VCaP (cell line): ENCODE measurements around the gene TAB2.

Experiments used
- H3K27ac ChIP-seq: fragments of 450-650 bp; 2 replicates; pipeline ENCODE4 v1.5.1; 2017
- TF ChIP-seq, protein P1 (sequence below): fragments of 450-650 bp; conservative IDR thresholded peaks from 2 replicates; pipeline ENCODE4 v1.5.1; 2017; ENCODE audit warnings: mild to moderate bottlenecking, moderate library complexity

TAB2 gene

DNA sequence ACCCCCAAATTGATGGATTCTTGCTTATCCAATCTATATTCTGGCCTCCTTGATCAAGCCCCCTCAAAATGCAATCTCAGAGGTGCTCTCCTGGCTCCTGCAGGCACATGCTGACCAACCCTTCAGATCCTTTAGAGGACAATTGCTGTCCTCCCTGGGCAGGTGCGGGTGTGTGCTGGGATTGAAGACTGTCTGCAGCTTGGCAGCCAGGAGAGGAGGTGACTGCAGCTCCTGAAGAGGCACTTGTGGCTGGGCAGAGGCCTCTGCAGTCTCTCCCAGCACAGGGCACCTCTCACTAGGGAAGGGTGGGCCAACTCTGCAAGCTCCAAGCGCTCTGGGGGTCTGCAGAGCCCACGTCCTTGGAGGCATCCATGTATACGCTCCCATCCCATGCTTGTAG is 111.1 kb downstream of the TAB2 start:
- H3K27ac ChIP-seq: no peak overlapping the region
- TF ChIP-seq, protein P1, sequence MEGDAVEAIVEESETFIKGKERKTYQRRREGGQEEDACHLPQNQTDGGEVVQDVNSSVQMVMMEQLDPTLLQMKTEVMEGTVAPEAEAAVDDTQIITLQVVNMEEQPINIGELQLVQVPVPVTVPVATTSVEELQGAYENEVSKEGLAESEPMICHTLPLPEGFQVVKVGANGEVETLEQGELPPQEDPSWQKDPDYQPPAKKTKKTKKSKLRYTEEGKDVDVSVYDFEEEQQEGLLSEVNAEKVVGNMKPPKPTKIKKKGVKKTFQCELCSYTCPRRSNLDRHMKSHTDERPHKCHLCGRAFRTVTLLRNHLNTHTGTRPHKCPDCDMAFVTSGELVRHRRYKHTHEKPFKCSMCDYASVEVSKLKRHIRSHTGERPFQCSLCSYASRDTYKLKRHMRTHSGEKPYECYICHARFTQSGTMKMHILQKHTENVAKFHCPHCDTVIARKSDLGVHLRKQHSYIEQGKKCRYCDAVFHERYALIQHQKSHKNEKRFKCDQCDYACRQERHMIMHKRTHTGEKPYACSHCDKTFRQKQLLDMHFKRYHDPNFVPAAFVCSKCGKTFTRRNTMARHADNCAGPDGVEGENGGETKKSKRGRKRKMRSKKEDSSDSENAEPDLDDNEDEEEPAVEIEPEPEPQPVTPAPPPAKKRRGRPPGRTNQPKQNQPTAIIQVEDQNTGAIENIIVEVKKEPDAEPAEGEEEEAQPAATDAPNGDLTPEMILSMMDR: no peak

DNA sequence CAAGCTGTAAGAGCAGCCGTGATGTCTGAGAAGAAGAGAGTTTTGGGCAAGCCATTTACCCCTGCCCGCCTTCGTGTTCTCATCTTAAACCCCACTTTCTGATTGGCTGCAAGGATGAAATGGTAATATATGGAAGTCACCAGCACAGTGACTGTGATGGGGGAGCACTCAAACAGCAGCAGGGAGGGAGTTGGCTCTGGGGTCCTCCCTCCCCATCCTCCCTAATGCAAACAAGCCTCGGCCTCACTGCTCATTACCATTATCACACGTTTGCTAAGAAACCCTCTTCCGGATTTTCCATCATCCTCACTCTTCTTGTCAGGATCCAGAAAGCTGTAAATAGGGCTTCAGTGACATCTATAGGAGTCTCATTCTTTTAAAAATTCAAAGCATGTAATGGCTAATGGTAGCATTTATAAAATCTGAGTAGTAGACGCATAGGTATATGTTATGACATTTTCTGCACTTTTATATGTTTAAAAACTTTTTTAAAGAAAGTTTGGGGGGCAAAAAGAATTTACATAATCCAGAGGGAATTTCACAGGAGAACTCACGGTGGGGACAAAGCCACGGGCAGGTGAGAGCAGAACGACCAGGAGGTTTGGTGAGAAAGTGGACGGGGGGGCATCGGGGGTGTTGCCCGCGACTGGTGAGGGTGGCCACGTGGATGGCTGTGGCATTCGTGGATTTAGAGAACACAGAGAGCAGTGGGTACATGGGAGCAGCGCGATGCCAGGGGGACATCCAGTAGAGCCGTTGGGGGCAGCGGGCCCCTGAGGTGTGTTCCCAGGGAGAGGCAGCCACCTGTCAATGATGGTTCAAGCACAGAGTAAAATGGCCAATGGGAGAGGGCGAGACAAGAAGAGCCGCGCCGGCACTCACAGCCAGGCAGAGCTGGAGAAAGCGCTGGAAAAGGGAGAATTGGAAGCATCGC is 112.2 kb downstream of the TAB2 start:
- TF ChIP-seq, protein P1: peak; percentile 28; the same call in 1 of the 2 replicates
- H3K27ac ChIP-seq: no peak overlapping the region

DNA sequence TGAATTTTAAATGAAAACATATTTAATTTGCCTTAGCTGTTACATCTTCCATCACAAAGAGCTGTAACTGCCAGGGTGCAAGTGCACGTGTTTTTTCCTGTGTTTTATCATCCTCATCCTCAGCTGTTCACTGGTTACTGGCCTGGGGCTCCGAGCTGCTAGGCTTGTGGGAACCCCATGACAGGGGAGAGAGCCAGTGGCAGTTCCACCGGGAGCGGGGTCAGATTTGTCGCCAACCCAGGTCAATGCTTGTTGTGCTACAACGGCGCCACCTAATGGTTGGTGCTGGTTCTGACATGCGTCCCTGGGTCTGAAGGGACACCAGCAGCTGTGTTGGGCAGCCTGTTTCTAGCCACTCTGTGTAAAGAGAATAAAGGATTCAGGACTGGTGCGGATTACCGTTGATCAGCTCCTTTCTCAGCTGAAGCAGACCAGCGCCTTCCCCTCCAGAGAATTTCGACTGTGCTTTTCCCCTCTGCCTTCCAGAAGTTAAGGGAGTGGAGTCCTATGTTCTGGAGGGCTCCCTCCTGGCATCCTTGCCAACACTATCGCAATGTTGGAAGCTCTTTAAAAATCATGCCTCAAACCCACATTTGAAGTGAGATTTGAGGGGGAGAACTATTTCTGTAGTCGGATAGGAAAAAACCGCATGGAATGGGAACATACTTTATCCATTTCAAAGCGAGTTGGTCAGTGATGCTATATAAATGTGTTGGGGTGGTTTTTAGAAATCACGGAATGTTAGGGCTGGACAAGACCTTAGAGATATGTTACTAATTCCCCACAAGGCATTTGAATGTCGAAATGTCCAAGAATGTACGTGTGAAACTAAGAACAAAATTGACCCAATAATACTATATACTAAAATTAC is 114.6 kb downstream of the TAB2 start:
- H3K27ac ChIP-seq: peak overlapping the region; percentile 43
- TF ChIP-seq, protein P1: peak; percentile 92

DNA sequence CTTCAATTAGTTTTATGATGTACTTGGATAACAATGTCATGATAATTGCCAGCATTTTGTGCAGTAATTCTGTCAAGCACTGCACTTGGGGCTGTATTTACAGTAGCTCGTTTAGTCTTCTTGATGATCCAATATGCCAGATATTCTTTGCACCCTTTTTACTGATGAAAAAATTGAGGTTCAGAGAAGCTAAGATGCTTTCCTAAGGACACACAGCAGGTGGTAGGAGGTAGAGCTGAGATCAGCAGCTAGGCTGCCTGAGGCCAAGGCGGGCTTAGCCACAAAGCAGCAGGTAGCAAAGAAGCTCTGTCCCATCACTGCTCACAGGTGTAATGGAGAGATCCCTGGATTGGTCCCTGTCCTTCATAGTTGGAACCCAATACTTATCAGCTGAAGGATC is 115.9 kb downstream of the TAB2 start:
- TF ChIP-seq, protein P1: no peak
- H3K27ac ChIP-seq: no peak overlapping the region

DNA sequence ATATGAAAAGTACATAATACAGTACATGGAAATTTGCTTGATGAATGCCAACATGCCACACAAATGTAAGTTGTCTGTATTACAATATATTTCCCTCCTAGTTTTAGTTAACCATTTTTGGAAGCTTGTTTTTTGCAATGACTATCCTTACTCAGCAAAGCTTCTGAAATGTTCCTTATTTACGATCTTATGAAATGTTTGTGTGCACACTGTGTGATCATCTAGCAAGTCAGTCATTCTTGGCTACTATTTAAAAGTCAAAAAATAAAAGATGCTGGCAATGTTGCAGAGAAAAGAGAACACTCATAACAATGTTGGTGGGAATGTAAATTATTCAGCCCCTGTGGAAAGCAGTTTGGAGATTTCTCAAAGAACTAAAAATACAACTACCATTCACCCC is 116.4 kb downstream of the TAB2 start:
- H3K27ac ChIP-seq: no peak overlapping the region
- TF ChIP-seq, protein P1: no peak

DNA sequence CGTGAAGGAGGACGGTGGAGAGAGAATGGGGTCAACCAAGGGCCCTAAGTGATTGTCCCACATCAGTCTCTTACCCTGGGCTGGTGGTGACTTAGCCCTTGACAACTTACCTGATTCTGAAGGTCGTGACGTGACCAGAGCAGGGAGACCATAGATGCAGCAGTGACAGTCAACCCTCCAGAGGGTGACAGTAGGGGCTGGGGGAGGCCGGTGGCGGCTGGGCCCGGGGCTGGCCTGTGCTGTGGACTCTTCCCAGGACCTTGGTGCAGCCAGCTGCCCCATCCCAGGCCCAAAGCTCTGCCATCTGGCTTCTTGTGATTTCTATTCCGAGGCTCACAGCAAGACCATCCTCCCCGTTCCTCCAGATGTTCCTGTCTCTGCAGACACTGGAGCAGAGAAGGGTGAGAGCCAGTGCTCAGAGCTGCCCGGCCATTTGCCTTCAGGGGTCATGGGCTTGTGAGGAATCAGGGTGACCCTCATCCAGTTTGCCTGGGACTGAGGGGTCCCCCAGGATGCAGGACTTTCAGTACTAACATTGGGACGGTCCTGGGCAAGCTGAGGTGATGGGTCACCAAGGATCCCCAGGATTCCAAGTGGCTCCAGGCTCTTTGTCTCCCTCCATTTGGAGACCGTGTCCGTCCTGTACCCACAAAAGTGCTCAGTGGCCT is 118.5 kb downstream of the TAB2 start:
- TF ChIP-seq, protein P1: no peak
- H3K27ac ChIP-seq: no peak overlapping the region

DNA sequence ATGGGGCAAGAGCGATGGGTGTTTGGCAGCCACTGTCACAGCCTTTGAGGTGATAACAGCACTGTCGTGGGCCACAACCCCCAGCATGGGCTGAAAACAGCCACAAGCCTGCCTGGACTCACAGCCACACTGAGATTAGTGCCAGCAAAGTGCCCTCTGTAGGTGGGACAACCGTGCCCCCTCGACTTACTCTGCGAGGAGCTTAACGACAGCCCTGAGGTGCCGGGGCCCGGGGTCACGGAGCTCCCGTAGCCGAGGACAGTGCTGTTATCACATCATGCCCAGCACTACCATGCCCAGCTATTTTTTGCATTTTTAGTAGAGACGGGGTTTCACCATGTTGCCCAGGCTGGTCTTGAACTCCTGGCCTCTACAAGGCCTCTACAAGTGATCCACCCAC is 119.1 kb downstream of the TAB2 start:
- TF ChIP-seq, protein P1: no peak

More for the DNA sequence above, 119.1 kb downstream of the TAB2 start:
- H3K27ac ChIP-seq: no peak overlapping the region
